Epidermal melanocyte (primary cell): Measurements from ENCODE around the gene ABL2.
"Not testable (repeated sequence)": the region's sequence is repeated elsewhere in the genome, so short reads cannot be mapped to it uniquely, and the experiment has no call there.

Experiments used
- DNase-seq: peaks from one replicate; pipeline ENCODE4 v3.0.0; 2011; ENCODE audit warnings: low spot score; ENCODE audit not compliant: insufficient read length

Gene ABL2

GRCh38 chr1:179137617-179138255, 91.7 kb downstream of the ABL2 start:
- DNase-seq: no peak

GRCh38 chr1:179135707-179136106, 93.8 kb downstream of the ABL2 start:
- not testable (repeated sequence) for DNase-seq

GRCh38 chr1:179135168-179135567, 94.3 kb downstream of the ABL2 start:
- DNase-seq: not testable (repeated sequence)

GRCh38 chr1:179129702-179130473, 99.6 kb downstream of the ABL2 start:
- DNase-seq: no peak

DNA sequence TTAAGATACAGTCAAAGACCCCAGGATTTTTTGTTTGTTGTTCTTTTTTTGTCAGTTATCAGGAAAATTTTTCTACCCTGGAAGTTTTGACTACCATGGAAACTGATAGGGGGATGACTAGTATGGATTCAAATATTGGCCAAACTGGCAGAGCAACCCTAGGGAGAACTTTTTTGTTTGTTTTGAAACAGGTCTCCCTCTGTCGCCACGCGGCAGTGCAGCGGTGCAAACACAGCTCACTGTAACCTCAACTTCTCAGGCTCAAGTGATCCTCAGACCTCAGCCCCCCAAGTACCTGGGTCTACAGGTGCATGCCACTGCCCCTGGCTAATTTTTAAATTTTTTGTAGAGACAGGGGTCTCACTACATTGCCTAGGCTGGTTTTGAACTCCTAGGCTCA, 101.0 kb downstream of the ABL2 start:
- no peak for DNase-seq

DNA sequence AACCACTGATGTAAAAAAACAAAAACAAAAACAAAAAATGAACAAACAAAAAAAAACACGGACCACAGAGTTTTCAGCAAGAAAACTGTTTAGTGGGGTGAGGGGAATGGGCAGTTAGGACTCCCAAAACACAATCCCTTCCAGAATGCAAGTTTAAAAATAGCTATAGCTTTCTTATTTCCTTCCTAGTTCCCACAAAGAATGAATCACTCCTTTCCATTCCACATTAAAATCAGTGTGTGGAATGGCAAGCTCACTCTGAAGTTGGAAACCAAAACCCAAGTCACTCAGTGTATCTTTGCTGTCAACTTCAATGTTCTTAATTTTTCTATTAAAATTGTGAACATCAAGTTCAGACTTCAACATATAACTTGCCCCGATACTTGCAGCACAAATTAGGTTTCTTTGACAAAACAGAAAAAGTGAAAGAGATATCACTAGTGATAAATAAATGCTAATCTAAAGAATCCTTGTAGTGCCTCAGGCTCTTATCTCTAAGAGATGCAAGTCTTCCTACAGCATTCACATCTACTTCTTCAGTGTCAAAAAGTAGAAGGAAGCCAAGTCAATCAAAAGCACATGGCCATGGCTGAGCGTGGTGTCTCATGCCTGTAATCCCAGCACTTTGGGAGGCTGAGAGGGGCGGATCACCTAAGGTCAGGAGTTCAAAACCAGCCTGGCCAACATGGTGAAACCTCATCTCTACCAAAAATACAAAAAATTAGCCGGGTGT, 102.1 kb downstream of the ABL2 start:
- DNase-seq: no peak

- no peak for DNase-seq
Observed at GRCh38 chr1:179126338-179127060, 103.0 kb downstream of the ABL2 start.

- DNase-seq: no peak
Observed at GRCh38 chr1:179124873-179125272, 104.6 kb downstream of the ABL2 start.

DNA sequence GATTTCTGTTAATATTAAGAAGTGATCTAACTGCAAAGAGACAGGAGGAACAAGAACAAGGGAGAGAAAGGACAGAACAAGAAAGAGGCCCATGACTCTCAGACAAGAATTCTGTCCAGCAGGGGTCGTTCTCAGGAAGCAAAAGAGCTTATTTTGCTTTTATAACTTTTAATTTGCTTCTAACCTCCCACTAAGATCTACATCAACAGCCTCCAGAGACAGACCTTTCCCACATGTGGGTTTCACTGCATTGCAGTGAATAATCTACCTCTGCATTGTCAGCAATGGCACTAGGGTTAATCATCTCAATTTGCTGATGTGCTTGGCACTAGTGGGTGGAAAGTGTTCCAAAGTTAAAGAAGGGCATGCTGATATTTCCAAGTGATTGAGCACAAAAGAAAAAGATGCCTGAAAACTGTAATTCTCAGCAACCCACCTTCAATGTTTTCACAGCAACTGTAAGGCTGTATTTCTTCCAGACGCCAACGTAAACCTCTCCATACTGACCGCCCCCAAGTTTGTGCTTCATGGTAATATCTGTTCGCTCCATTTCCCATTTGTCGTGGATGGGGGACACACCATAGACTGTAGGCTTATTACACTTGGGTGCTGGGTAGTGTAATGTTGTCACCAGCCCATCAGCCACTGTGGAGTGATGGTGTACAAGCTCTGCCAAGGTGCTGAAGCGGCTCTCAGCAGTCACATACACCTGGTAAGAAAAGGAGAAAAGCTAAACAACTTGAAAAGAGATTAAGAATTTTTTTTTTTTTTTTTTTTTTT, 108.1 kb downstream of the ABL2 start:
- peak; percentile 60 for DNase-seq

DNA sequence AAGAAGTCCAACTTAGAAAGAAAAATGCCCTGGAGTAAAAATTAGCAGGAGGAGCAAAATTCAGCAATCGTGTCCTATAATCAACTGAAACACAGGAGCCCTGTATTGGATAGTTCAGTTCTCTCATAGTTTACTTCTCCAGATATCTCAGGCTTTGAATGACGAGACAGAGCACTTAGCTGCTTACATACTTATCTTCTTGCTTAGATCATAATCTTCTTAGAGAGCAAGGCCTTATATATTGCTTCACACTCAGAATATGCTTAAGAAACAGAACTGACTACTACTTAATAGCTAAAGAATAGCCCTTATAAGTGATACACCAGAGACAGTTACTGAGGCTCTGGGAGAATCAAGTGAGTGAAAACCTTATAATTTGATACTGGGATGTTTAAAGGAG, 108.7 kb downstream of the ABL2 start:
- DNase-seq: no peak

DNA sequence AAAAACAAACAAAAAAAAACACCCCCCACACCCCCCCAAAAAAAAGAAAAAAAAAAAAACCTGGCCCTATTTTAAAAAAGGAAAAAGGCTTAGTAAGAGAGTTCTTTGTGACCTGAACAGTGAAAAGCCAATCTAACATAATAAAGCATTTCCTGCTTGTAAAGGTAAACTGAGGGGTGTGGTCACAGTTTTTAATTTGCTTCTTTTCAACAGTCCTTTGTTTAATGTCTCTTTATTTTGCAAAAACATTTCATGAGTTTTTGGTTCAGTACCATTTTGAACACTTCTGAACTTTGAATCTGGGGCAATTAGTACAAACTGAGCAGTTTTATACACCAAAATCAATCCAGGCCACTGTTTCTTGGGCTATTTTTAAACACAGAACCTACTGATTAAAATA, 110.0 kb downstream of the ABL2 start:
- DNase-seq: no peak

GRCh38 chr1:179115181-179115580, 114.3 kb downstream of the ABL2 start:
- no peak for DNase-seq

- DNase-seq: no peak
Observed at GRCh38 chr1:179108644-179109043, 120.8 kb downstream of the ABL2 start.

DNA sequence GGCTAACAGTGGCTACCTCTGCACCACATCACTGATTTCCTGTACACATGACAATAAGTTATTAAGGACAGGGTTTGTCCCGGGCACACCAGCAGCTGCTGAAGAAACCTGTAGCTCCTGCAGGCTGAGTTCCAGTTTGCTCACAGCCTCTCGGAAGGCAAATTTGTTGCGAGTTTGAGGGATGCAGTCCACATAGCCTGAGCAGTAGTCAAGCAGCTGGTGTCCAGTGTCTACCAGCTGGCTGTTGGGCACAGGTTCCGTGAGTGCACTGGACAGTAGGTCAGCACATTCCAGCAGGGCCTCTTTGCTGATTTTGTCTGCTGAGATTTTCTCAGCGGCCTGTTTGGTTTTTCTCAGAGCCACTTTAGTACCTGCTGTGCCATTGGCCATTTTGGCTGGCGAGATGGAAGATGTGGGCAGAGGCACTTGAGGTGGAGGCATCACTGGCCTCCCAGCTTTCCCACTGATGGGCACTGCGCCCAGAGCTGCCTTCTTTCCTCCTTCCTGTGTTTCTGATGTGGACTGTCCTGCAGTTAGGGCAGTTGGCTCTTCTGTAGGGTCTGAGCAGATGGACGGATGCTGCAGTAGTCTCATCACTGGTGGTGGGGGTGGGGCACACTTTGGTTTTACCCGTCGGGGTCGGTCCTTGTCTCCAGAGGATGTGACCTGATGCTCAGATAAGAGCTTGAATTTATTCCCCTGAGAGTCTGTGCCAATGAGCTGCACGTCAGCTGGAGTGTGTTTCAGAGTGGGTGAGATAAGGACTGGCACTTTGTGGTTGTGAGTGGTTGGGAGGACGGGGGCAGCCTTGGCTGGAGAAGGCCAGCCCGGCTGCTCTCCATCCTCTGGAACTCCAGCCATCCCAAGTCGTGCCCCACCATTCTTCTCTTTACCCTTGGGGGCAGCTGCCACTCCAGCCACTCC, 121.5 kb downstream of the ABL2 start:
- DNase-seq: no peak

DNA sequence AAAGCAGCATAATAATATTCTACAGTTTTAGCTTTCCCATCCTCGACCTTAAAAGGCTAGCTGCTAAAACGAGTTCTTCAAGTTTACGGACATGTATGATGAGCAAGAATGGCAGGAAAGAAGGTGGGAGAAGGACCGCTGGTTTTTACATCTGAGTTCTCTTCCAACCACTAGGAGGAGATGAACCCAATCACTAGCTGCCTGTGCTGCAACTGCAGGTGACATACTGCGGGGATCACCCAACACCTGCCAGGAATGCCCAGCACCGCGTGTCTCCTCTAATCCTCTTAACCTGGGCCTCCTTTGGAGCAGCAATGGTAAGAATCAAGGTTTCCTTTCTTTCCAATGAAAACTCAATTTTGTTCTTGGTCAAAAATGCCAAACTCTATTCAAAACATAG, 124.1 kb downstream of the ABL2 start:
- DNase-seq: no peak

GRCh38 chr1:179104611-179105250, 124.7 kb downstream of the ABL2 start:
- DNase-seq: no peak

- no peak for DNase-seq
Observed at GRCh38 chr1:179103999-179104398, 125.5 kb downstream of the ABL2 start.

DNA sequence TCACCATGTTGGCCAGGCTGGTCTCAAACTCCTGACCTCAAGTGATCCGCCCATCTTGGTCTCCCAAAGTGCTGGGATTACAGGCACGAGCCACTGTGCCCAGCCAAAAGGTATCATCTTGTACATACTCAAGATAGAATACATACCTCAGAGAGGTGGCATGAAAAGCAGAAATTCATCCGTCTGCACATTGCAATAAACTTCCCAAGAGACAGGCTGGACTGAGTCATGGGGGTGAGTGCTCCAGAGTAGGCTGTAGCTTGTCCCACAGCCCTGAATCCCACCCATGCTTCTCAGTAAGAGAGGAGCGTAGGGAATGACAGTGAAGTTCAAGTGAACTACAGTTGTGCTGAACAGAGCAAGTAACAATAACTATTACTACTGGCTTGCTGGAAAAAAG, 127.9 kb downstream of the ABL2 start:
- no peak for DNase-seq

- peak; percentile 40 for DNase-seq
Observed at GRCh38 chr1:179099891-179100290, 129.6 kb downstream of the ABL2 start.
